ENCODE measurements around the gene LRRC41.
"Not testable (repeated sequence)": the region's sequence is repeated elsewhere in the genome, so short reads cannot be mapped to it uniquely, and the experiment has no call there.

Gene LRRC41

GRCh38 chr1:46241733-46242132 is 61.7 kb downstream of the LRRC41 start:
- DNase-seq = not testable (repeated sequence)

GRCh38 chr1:46238865-46239264 is 64.6 kb downstream of the LRRC41 start:
- DNase-seq = not testable (repeated sequence)

GRCh38 chr1:46236882-46237281 is 66.5 kb downstream of the LRRC41 start:
- DNase-seq = no peak

- not testable (repeated sequence) for DNase-seq
Observed at GRCh38 chr1:46231231-46231630, 72.2 kb downstream of the LRRC41 start.

Measured in activated CD4-positive, alpha-beta T cell treated with anti-CD3 and anti-CD28 coated beads, Interleukin-2, amount 50 U/mL, for 4 hours (primary cell).